GM10266 (cell line): ENCODE results near the gene CRYGD.

Experiments
- DNase-seq: peaks from one replicate; pipeline ENCODE4 v3.0.0; 2012; ENCODE audit errors: extremely low spot score
- CTCF ChIP-seq: IDR thresholded peaks from 2 replicates; pipeline ENCODE4 v1.5.1; 2012; ENCODE audit warnings: mild to moderate bottlenecking, low read depth; ENCODE audit not compliant: control insufficient read depth, insufficient read depth; ENCODE audit errors: missing control alignments

Gene CRYGD

GRCh38 chr2:208096080-208096479 lies 28.2 kb downstream of the CRYGD start:
- DNase-seq, result no peak
- TF ChIP-seq CTCF, result no peak

GRCh38 chr2:208093128-208093527 lies 31.2 kb downstream of the CRYGD start:
- no peak for TF ChIP-seq CTCF
- DNase-seq, result no peak

GRCh38 chr2:208092093-208092832 lies 32.1 kb downstream of the CRYGD start:
- DNase-seq, result no peak
- TF ChIP-seq CTCF, result no peak

- DNase-seq, result no peak
- TF ChIP-seq CTCF, result no peak
Measured at GRCh38 chr2:208090420-208090819, 33.9 kb downstream of the CRYGD start.

GRCh38 chr2:208086029-208086428 lies 38.3 kb downstream of the CRYGD start:
- DNase-seq, result no peak
- no peak for TF ChIP-seq CTCF

GRCh38 chr2:208083807-208084206 lies 40.5 kb downstream of the CRYGD start:
- no peak for TF ChIP-seq CTCF
- DNase-seq, result no peak

GRCh38 chr2:208077276-208077675 lies 47.0 kb downstream of the CRYGD start:
- DNase-seq, result no peak

More at GRCh38 chr2:208077276-208077675, 47.0 kb downstream of the CRYGD start:
- TF ChIP-seq CTCF, result no peak
